HG03103 (cell line): Measurements from ENCODE around the gene PHOX2A.
A peak's percentile ranks its signal among the peaks of the same experiment; 100 is the strongest.
"Not testable (repeated sequence)": the region's sequence is repeated elsewhere in the genome, so short reads cannot be mapped to it uniquely, and the experiment has no call there.

Experiments used
- ATAC-seq: cut with Tn5 transposase; IDR thresholded peaks from one replicate; pipeline ENCODE4 v1.9.1; 2021; ENCODE audit warnings: low read depth; ENCODE audit not compliant: unreplicated experiment

The PHOX2A gene

GRCh38 chr11:72223615-72224563, 20.1 kb downstream of the PHOX2A start:
- peak; percentile 33 for ATAC-seq

GRCh38 chr11:72222907-72223614, 20.9 kb downstream of the PHOX2A start:
- ATAC-seq = peak; percentile 58

GRCh38 chr11:72222106-72222891, 21.7 kb downstream of the PHOX2A start:
- ATAC-seq = no peak

GRCh38 chr11:72221386-72222075, 22.4 kb downstream of the PHOX2A start:
- no peak for ATAC-seq

GRCh38 chr11:72220696-72221363, 23.1 kb downstream of the PHOX2A start:
- no peak for ATAC-seq

GRCh38 chr11:72218251-72218745, 25.7 kb downstream of the PHOX2A start:
- no peak for ATAC-seq

- ATAC-seq = no peak
Measured at GRCh38 chr11:72217841-72218240, 26.1 kb downstream of the PHOX2A start.

- no peak for ATAC-seq
Measured at GRCh38 chr11:72216638-72217037, 27.3 kb downstream of the PHOX2A start, which contains the start of gene FOLR2. Gene FOLR2, plus strand, starts transcription at chr11:72216794. Its CDS starts 1,791 bp downstream, at chr11:72218585.

- no peak for ATAC-seq
Measured at GRCh38 chr11:72209101-72209500, 34.9 kb downstream of the PHOX2A start.

- ATAC-seq = no peak
Measured at GRCh38 chr11:72208281-72208680, 35.7 kb downstream of the PHOX2A start.

- ATAC-seq = not testable (repeated sequence)
Measured at GRCh38 chr11:72206794-72207193, 37.2 kb downstream of the PHOX2A start.

- ATAC-seq = no peak
Measured at GRCh38 chr11:72204886-72205285, 39.1 kb downstream of the PHOX2A start.

- ATAC-seq = no peak
Measured at GRCh38 chr11:72203163-72203562, 40.8 kb downstream of the PHOX2A start.

GRCh38 chr11:72202571-72202970, 41.4 kb downstream of the PHOX2A start:
- ATAC-seq = no peak

GRCh38 chr11:72201445-72201844, 42.5 kb downstream of the PHOX2A start:
- ATAC-seq = not testable (repeated sequence)

GRCh38 chr11:72195518-72196270, 48.3 kb downstream of the PHOX2A start:
- ATAC-seq = no peak

- ATAC-seq = no peak
Measured at GRCh38 chr11:72191961-72192381, 52.0 kb downstream of the PHOX2A start, which contains the start of gene FOLR1. Gene FOLR1, plus strand, starts transcription at chr11:72192140. Its CDS starts 34 bp downstream, at chr11:72192174.

GRCh38 chr11:72190631-72191071, 53.3 kb downstream of the PHOX2A start:
- ATAC-seq = no peak
